HepG2 (cell line): ENCODE results near the gene LCE6A.

Experiments
- ATAD3A ChIP-seq: sonication (generic); formaldehyde crosslinking; IDR thresholded peaks from 2 replicates; pipeline ENCODE4 v1.4.0; 2020; ENCODE audit warnings: missing genetic modification reagents
- BRCA1 ChIP-seq: sonication (generic); formaldehyde crosslinking; IDR thresholded peaks from 2 replicates; pipeline ENCODE4 v1.4.0; 2020; ENCODE audit warnings: missing genetic modification reagents
- FOXA1 ChIP-seq, 2 experiments: fragments of 450-650 bp in 1 of 2; sonication (generic) in 1 of 2; formaldehyde crosslinking in 1 of 2; IDR thresholded peaks; 2 replicates each; pipeline versions ENCODE4 v1.4.0 to v1.6.1; 2016 to 2020; ENCODE audit warnings: missing genetic modification reagents in 1 of 2
- MEF2D ChIP-seq: sonication (generic); formaldehyde crosslinking; IDR thresholded peaks from 2 replicates; pipeline ENCODE4 v1.5.1; 2020; ENCODE audit warnings: mild to moderate bottlenecking, missing genetic modification reagents
- POLR2A ChIP-seq, 2 experiments: IDR thresholded peaks; 2 replicates each; pipeline ENCODE4 v1.6.1; 2011; ENCODE audit warnings: low read depth in 2 of 2, low read length in 2 of 2, mild to moderate bottlenecking in 1 of 2, moderate library complexity in 1 of 2; ENCODE audit not compliant: insufficient read depth in 1 of 2
- RFX5 ChIP-seq: IDR thresholded peaks from 2 replicates; pipeline ENCODE4 v1.6.1; 2011; ENCODE audit warnings: low read depth, low read length, improper control_type of control experiment
- SMC3 ChIP-seq: IDR thresholded peaks from 2 replicates; pipeline ENCODE4 v1.6.1; 2011; ENCODE audit warnings: low read length, improper control_type of control experiment
- ZNF629 ChIP-seq: sonication (generic); formaldehyde crosslinking; conservative IDR thresholded peaks from 2 replicates; pipeline ENCODE4 v1.5.0; 2020; ENCODE audit warnings: missing genetic modification reagents
- TF ChIP-seq, protein P1 (sequence below): sonication (generic); formaldehyde crosslinking; conservative IDR thresholded peaks from 2 replicates; pipeline ENCODE4 v1.5.0; 2020; ENCODE audit warnings: missing genetic modification reagents
- TF ChIP-seq, protein P2 (sequence below): sonication (generic); formaldehyde crosslinking; IDR thresholded peaks from 2 replicates; pipeline ENCODE4 v1.5.0; 2020; ENCODE audit warnings: missing genetic modification reagents, mild to moderate bottlenecking, borderline replicate concordance

DNA sequence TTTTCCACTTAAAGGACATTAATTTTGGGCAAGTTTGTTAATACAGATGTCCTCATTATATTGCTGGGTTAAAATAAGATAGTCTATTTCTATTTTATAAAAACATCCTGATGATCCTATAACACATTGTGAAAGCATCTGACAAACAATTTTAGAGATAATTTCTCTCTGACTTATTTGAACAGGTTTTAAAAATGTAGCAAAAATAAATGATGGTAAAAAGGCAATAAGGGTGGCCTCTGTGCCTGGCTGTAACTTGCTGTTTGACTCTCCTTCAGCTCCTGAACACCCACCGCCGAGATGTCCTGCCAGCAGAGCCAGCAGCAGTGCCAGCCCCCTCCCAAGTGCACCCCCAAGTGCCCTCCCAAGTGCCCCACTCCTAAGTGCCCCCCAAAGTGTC is 15.5 kb upstream of the LCE6A start, which contains the start of gene LCE1A:
- TF ChIP-seq ZNF629 (CRISPR knock-in tag) (no peak), POLR2A (IDR thresholded peaks at IDR 0.05; ENCODE audit: insufficient read depth in 1 of 2, low read depth in 2 of 2, low read length in 2 of 2) (no peak), SMC3 (no peak), MEF2D (no peak), ATAD3A (CRISPR knock-in tag) (no peak), FOXA1 (IDR thresholded peaks at IDR 0.05) (no peak), FOXA1 (CRISPR knock-in tag; IDR thresholded peaks at IDR 0.05) (no peak), RFX5 (no peak), BRCA1 (CRISPR knock-in tag) (no peak)
- TF ChIP-seq, protein P1, sequence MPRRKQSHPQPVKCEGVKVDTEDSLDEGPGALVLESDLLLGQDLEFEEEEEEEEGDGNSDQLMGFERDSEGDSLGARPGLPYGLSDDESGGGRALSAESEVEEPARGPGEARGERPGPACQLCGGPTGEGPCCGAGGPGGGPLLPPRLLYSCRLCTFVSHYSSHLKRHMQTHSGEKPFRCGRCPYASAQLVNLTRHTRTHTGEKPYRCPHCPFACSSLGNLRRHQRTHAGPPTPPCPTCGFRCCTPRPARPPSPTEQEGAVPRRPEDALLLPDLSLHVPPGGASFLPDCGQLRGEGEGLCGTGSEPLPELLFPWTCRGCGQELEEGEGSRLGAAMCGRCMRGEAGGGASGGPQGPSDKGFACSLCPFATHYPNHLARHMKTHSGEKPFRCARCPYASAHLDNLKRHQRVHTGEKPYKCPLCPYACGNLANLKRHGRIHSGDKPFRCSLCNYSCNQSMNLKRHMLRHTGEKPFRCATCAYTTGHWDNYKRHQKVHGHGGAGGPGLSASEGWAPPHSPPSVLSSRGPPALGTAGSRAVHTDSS (CRISPR knock-in tag): no peak
- TF ChIP-seq, protein P2, sequence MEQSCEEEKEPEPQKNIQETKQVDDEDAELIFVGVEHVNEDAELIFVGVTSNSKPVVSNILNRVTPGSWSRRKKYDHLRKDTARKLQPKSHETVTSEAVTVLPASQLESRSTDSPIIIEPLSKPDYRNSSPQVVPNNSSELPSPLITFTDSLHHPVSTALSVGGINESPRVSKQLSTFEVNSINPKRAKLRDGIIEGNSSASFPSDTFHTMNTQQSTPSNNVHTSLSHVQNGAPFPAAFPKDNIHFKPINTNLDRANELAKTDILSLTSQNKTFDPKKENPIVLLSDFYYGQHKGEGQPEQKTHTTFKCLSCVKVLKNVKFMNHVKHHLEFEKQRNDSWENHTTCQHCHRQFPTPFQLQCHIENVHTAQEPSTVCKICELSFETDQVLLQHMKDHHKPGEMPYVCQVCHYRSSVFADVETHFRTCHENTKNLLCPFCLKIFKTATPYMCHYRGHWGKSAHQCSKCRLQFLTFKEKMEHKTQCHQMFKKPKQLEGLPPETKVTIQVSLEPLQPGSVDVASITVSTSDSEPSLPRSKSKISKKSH (CRISPR knock-in tag): no peak
